A673 (cell line): ENCODE data around the gene CEACAM18. TPM values are rescaled to one million over a fixed set of nuclear protein-coding genes. Genes with fewer than 3 reads are reported as not detected.

Source experiments
- BruUV-seq: library from RNA; stranded (reverse); fragments of 400-500 nt; replicated peaks from 2 replicates; lab custom pipeline; 2021; lab: Mats Ljungman, UMichigan
- CTCF ChIA-PET: fragments of 300-600 bp; sonication (Branson Sonifier 250); formaldehyde crosslinking; loops from one replicate; lab custom pipeline; 2022; ENCODE audit warnings: antibody characterized with exemption; lab: Charles Lee
- POLR2A ChIA-PET: fragments of 300-600 bp; sonication (Branson Sonifier 250); formaldehyde crosslinking; loops from one replicate; lab custom pipeline; 2022; ENCODE audit warnings: antibody characterized with exemption; ENCODE audit not compliant: low non-redundant PET; lab: Charles Lee
- DNase-seq: peaks from one replicate; pipeline ENCODE4 v3.0.0-alpha.2; 2015; ENCODE audit warnings: low spot score
- H3K27ac ChIP-seq: fragments of 200-600 bp; sonication (generic); 2 replicates; pipeline ENCODE4 v1.5.1; 2016; ENCODE audit warnings: mixed run types, low read depth, mild to moderate bottlenecking, mixed read lengths, antibody characterized with exemption, low read length; ENCODE audit not compliant: poor library complexity, severe bottlenecking
- H3K27me3 ChIP-seq: fragments of 200-600 bp; sonication (generic); replicated peaks from 2 replicates; pipeline ENCODE4 v1.6.1; 2017; ENCODE audit warnings: mixed run types, low read depth, mild to moderate bottlenecking, mixed read lengths, antibody characterized with exemption, low read length; ENCODE audit not compliant: insufficient read depth, poor library complexity
- H3K36me3 ChIP-seq: fragments of 200-600 bp; sonication (generic); 2 replicates; pipeline ENCODE4 v1.6.1; 2016; ENCODE audit warnings: mixed run types, mild to moderate bottlenecking, mixed read lengths, antibody characterized with exemption, low read length; ENCODE audit not compliant: insufficient read depth, poor library complexity, severe bottlenecking
- H3K4me1 ChIP-seq: fragments of 200-600 bp; sonication (generic); 2 replicates; pipeline ENCODE4 v1.6.1; 2017; ENCODE audit warnings: mixed run types, mild to moderate bottlenecking, mixed read lengths, antibody characterized with exemption, low read length; ENCODE audit not compliant: insufficient read depth, poor library complexity, severe bottlenecking
- H3K4me3 ChIP-seq: fragments of 200-600 bp; sonication (generic); 2 replicates; pipeline ENCODE4 v1.5.1; 2016; ENCODE audit warnings: low read depth, mixed run types, mild to moderate bottlenecking, mixed read lengths, low read length; ENCODE audit not compliant: poor library complexity, severe bottlenecking
- H3K9me3 ChIP-seq: fragments of 200-600 bp; sonication (generic); 2 replicates; pipeline ENCODE4 v1.6.1; 2016; ENCODE audit warnings: mixed run types, low read depth, mild to moderate bottlenecking, mixed read lengths, antibody characterized with exemption, low read length; ENCODE audit not compliant: poor library complexity, severe bottlenecking
- EZH2 ChIP-seq: fragments of 200-600 bp; sonication (generic); IDR thresholded peaks from 2 replicates; pipeline ENCODE4 v1.6.1; 2017; ENCODE audit warnings: borderline replicate concordance, low read depth, mild to moderate bottlenecking, mixed read lengths, antibody characterized with exemption, low read length; ENCODE audit not compliant: poor library complexity, severe bottlenecking
- intact Hi-C: fragments of 100-400 bp; cut with micrococcal nuclease; formaldehyde crosslinking; loops from one replicate; pipeline ENCODE4 v1.10.0; 2022; ENCODE audit not compliant: unreplicated experiment
- total RNA-seq: library from RNA; stranded (reverse); gene quantifications from 2 replicates; pipeline ENCODE4 v1.2.3, GENCODE V29; 2021
- TF ChIP-seq, protein P1 (sequence below): fragments of 300-800, 200-600 bp; sonication (generic); conservative IDR thresholded peaks from 2 replicates; pipeline ENCODE4 v1.5.1; 2017; ENCODE audit warnings: low read depth, mild to moderate bottlenecking, antibody characterized with exemption, low read length, moderate library complexity, mixed read lengths

Gene CEACAM18
- total RNA-seq, 1 experiment from 2014 or later: not detected

DNA sequence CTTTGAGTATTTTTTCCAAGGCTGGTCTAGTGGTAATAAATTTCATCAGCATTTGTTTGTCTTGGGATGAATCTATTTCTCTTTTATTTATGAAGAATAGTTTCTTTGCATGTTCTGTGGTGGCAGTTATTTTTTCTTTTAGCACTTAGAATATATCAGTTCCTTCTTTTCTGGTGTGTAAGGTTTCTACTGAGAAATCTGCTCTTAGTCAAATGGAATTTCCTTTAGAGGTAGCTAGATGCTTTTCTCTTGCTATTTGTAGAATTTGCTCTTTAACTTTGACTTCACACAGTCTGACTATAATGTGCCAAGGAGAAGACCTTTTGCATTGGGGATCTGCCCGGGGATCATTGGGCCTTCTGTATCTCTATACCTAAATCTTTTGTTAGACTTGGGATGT is 57.2 kb downstream of the CEACAM18 start:
- BruUV-seq: no TSS peak
- Histone ChIP-seq H3K4me3 (no peak overlapping the region), H3K27me3 (peaks cover 95% of the 10 kb centered on the region), H3K4me1 (no peaks in the 10 kb centered on the region), H3K27ac (no peak overlapping the region), H3K9me3 (no peaks in the 10 kb centered on the region), H3K36me3 (no peaks in the 10 kb centered on the region)
- DNase-seq: no peak
- ChIA-PET POLR2A (no interaction called here), CTCF (interaction anchor here (0.6 kb wide), 1 partner anchor 16 kb away, joined by 6 read pairs; no protein-coding TSS in a partner anchor)
- intact Hi-C loops: no loop called here
- TF ChIP-seq, protein P1, sequence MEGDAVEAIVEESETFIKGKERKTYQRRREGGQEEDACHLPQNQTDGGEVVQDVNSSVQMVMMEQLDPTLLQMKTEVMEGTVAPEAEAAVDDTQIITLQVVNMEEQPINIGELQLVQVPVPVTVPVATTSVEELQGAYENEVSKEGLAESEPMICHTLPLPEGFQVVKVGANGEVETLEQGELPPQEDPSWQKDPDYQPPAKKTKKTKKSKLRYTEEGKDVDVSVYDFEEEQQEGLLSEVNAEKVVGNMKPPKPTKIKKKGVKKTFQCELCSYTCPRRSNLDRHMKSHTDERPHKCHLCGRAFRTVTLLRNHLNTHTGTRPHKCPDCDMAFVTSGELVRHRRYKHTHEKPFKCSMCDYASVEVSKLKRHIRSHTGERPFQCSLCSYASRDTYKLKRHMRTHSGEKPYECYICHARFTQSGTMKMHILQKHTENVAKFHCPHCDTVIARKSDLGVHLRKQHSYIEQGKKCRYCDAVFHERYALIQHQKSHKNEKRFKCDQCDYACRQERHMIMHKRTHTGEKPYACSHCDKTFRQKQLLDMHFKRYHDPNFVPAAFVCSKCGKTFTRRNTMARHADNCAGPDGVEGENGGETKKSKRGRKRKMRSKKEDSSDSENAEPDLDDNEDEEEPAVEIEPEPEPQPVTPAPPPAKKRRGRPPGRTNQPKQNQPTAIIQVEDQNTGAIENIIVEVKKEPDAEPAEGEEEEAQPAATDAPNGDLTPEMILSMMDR: no peak
- no peak for TF ChIP-seq EZH2

DNA sequence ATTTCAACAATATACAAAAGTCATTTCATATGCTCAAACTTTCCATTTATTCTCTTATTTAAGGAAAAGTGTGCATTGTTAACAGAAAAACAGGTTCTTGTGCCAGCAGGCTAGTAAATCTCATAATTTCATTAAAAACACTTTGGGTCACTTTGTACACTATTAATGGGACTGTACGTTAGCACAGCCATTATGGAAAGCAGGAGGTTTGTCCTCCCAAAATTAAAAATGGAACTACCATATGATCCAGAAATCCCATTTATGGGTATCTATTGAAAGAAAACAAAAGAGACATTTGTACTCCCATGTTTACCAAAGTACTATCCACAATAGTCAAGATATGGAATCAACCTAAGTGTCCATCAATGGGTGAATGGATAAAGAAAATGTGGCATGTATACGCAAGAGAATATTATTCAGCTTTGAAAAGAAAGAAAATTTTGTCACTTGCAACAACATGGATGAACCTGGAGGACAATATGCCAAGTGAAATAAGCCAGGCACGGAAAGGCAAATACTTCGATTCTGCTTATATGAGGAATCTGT is 61.6 kb downstream of the CEACAM18 start:
- Histone ChIP-seq H3K9me3 (no peaks in the 10 kb centered on the region), H3K4me3 (no peak overlapping the region), H3K27ac (no peak overlapping the region), H3K36me3 (no peaks in the 10 kb centered on the region), H3K4me1 (no peaks in the 10 kb centered on the region), H3K27me3 (peaks cover 81% of the 10 kb centered on the region)
- intact Hi-C loops: no loop called here
- TF ChIP-seq EZH2: no peak
- TF ChIP-seq, protein P1: no peak
- ChIA-PET CTCF (no interaction called here), POLR2A (no interaction called here)
- DNase-seq: no peak
- no TSS peak for BruUV-seq

Other genes starting within 250 kb of the CEACAM18 start
- not detected in 2 replicates for gene SIGLECL1, start 227.5 kb upstream of the CEACAM18 start, total RNA-seq
- gene IGLON5, start 166.9 kb upstream of the CEACAM18 start, total RNA-seq: 0.39 and 0.94 TPM in 2 replicates
- 0.69 and 0.94 TPM in 2 replicates for gene VSIG10L, start 136.4 kb upstream of the CEACAM18 start, total RNA-seq
- gene ETFB, start 112.2 kb upstream of the CEACAM18 start, total RNA-seq: 52.6 and 60.6 TPM in 2 replicates
- gene CLDND2, start 109.5 kb upstream of the CEACAM18 start, total RNA-seq: not detected in 2 replicates
- gene NKG7, start 105.9 kb upstream of the CEACAM18 start, total RNA-seq: not detected in 2 replicates
- not detected in 2 replicates for gene LIM2, start 90.6 kb upstream of the CEACAM18 start, total RNA-seq
- gene C19orf84, start 87.9 kb upstream of the CEACAM18 start, total RNA-seq: not detected in 2 replicates
- not detected in 2 replicates for gene SIGLEC10, start 60.9 kb upstream of the CEACAM18 start, total RNA-seq
- not detected in 2 replicates for gene SIGLEC8, start 20.1 kb upstream of the CEACAM18 start, total RNA-seq
- not detected in 2 replicates for gene SIGLEC12, start 23.3 kb downstream of the CEACAM18 start, total RNA-seq
- gene SIGLEC6, start 53.1 kb downstream of the CEACAM18 start, total RNA-seq: not detected in 2 replicates
- 10.4 and 15.1 TPM in 2 replicates for gene ZNF175, start 92.7 kb downstream of the CEACAM18 start, total RNA-seq
- gene SIGLEC5, start 151.9 kb downstream of the CEACAM18 start, total RNA-seq: not detected in 2 replicates
- gene SIGLEC14, start 168.3 kb downstream of the CEACAM18 start, total RNA-seq: not detected in 2 replicates
- gene SPACA6, start 214.8 kb downstream of the CEACAM18 start, total RNA-seq: 28.4 and 28.6 TPM in 2 replicates
- gene HAS1, start 245.5 kb downstream of the CEACAM18 start, total RNA-seq: not detected in 2 replicates